GM19238 (cell line): ENCODE results near the gene DIPK1A.

Source experiments
- DNase-seq: peaks from one replicate; pipeline ENCODE4 v3.0.0; 2011; ENCODE audit warnings: low spot score; ENCODE audit not compliant: insufficient read length

The DIPK1A gene

DNA sequence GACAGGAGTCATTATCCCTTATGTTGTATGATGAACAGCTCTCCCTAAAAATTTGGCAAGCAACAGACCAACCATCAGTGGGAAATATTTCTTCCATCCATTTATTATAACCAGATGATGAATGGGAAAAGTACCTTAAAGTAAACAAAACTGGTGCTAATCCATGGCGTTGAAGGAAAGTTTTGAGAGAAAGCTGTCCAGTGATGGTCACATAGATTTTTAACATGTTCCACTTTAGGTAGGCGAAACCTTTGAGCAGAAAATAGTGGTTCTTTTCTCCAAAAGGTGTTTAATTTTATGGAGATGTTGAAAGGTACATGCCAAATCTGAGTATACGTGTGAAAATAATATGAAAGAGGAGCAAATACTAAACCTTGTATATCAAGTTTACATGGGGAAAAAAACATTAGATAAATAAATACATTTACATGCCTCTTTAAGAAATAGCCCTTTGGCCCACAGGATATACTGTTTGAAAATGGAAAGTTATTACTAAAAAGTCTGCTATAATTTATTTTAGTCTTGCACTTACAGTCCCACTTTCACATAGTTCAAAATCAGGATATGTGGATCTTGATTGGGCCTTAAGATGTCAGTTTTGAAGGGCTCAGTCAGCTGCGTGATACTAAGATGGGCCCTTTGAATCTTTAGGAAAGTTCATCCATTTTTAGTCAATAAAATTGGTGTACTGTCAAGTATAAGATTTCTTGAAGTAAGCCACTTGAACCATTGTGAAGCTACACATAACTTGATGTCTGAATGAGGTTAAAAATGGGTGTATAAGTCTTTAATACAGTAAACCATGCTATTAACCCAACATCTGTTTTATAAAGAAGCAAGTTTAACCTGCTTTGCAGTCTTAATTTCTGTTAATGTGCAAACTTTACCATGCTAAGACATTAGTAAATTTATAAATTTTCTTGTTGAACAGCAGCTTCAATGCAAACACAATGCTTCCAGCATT, 118.9 kb downstream of the DIPK1A start:
- no peak for DNase-seq

DNA sequence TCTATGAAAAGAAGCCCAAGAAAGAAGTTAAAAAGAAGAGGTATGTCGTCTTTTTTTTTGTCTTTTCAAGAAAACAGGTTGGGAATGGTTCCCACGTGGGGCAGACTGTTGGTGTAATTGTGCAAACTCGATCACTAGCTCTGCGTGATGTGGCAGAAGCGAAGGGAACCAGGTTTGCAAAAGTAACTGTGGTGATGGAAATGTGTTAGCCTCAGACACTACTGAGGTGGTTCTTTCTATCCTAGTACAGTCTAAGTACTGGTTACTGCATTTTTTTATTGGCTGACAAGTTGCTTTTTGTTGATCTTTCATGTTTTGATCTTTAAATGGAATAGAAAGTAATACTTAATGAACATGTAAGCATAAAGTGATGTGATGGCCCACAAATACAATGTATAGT, 120.7 kb downstream of the DIPK1A start:
- DNase-seq, result no peak

DNA sequence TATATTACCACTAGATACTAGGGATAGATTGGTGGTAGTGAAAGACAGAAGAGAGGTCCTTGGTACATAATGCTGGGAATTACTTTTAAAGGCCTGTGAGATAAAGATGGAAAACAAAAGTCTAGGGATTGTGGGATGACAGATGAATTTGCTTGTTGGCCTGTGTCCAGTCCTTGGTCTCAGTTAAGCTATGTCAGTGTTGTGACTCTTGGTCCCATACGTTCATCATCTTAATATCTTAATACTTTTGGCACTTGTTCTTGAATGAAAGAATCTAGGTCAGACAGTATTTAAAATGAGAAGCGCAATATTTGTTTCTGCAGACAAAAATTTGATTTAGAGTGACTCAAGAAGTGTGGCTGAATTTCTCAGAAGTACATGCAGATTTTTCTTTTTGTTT, 121.8 kb downstream of the DIPK1A start:
- no peak for DNase-seq

DNA sequence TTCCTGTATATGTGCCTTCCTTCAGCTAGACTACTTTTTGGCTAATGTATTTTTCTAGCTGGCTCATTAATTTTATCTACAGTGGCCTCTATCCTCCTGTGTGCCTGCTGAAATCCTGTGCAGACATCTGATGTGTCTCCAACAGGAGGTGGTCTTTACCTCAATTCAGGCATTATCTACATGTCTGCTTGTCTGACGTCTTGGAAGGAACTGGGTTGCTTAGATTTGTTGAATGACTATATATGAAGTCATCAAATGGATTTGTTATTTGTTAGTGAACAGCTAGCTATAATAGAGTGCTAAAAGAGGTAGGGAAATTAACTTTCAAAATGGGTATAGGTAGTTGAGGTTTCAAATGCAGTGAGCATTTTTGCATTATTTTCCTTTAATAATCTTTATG, 122.7 kb downstream of the DIPK1A start:
- DNase-seq, result no peak

DNA sequence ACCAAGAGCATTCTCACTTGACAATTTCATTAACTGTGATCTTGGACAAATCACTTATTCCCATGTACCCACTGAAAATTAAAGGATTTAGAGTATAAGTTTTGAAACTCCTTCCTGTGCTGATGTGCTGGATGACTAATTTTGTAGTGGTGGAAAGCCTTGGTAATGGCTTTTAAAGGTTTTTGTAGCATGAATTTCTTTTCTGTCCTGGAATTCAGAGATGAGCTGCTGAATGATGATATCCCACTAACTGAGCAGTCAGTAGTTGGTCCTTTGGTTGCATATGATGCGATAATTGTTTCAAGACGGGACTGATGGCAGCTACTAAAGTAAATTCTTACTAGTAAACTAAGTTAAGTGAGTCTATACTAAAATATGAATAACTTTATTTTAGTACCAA, 124.2 kb downstream of the DIPK1A start:
- no peak for DNase-seq

DNA sequence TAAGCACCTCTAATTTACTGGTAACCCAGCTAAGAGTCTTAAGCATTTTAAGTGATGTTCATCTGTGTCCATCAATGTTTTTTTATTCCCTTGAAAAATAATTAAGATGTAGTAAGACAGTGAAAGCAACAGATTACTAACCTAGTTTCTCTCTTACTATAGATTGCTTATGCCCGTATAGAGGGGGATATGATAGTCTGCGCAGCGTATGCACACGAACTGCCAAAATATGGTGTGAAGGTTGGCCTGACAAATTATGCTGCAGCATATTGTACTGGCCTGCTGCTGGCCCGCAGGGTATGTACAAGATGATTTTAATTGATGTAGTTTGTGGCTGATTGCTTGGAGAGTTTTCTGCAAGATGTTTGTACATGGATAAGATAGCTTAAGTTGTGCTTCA, 126.6 kb downstream of the DIPK1A start:
- DNase-seq, result no peak

DNA sequence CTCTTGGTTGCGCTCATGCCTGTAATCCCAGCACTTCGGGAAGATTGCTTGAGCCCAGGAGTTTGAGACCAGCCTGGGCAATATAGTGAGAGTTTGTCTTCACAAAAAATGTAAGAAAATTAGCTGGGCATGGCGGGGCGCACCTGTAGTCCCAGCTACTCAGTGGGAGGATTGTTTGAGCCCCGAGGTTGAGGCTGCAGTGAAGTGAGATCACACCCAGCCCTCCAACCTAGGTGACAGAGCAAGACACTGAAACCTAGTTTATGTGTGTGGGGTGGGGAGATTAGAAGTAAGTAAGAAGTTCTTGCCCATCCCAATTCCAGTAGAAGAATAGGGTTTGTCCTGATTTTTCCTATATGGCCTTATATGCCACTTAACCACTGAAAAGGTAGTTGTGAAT, 127.4 kb downstream of the DIPK1A start:
- DNase-seq, result no peak

DNA sequence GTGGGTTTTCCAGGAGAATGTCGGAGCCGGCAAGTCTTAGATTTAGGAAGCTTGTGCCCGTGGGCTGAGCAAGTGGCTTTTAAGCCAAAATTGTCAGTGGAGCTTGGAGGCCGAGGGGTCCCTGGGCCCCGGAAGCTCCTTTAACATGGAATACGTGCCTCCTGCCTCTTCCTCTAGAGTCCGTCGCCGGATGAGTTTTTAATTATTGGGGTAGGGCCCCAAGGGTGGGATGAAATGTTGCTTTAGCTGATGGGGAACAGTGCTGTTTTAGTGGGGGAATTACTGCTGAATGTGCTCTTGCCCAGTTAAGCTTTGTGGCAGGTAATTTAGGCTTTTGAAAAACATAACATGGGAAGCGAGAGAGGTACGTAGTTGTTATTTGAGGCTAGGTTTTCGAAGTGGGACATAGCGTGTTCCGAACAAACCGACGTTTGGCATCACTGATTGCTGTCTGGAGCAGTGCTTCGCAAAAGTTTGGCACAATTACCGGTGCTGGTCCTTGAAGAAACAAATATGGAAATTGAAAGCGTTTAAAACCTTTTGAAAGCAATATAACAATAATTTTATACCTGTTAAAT, 128.6 kb downstream of the DIPK1A start:
- DNase-seq, result no peak

DNA sequence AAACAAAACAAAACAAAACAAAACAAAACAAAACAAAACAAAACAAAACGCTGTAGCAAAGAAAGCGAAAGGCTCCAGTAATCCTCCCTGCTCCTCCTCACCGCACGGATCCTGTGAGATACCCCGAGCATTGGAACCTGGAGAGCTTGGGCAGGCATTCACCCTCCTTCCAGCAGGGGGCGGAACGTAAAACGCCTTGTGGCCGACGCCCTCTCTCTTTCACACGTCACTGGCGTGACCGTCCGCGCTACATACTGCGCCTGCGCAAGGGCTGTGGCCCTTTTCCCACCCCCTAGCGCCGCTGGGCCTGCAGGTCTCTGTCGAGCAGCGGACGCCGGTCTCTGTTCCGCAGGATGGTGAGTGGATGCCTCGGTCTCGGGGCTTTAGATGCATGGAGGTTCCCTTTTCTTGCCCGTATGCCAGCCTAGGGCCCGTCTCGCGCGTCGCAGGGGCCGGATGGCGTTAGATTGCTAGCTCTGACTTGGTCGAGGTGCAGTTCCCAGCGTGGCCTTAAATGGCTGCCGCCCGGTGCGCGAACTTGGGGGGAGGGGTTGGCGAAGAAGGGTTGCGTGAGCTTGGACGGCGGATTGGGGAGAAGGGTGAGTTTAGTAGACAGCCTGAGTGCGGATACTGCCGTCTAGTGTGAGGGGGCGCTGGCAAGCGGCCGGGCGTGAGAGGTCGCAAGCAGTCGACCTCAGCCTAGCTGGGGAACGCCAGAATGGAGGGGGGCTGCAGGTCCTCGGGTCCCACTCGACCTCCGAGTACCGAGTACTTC, 129.3 kb downstream of the DIPK1A start, which contains the start of gene RPL5:
RPL5 (plus strand) TSS at position 279 of the 775 bp plus-strand sequence; CDS start at position 354, 75 bp downstream.
- DNase-seq, result peak; percentile 94

DNA sequence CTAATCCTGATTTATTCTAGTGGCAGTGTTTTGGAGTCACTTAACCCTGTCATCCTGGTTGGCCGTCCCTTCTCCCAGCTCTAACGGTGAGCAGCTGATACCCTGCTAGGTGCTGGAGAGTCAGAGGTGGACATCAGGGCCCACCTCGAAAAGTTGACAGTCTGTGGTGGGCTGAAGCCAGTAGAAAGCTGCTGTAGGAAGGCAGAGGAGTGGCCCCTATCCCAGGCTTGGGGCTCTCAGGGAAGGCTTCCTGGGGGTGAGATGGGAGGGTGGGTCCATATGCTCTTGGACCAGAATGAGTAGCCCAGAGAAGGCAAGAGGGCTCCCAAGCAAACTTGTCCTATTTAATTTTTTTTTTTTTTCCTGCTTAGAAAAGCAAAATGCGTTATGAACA, 129.9 kb downstream of the DIPK1A start:
- DNase-seq, result no peak

DNA sequence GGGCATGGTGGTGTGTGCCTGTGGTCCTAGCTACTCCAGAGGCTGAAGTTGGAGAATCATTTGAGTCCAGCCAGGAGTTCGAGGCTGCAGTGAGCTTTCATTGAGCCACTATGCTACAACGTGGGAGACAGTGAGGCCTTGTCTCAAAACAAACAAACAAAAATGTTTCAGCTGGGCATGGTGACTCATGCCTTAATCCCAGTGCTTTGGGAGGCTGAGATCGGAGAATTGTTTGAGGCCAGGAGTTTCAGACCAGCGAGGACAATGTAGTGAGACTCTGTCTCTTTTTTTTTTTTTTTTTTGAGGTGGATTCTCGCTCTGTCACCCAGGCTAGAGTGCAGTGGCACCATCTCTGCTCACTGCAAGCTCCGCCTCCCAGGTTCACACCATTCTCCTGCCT, 134.5 kb downstream of the DIPK1A start:
- no peak for DNase-seq

DNA sequence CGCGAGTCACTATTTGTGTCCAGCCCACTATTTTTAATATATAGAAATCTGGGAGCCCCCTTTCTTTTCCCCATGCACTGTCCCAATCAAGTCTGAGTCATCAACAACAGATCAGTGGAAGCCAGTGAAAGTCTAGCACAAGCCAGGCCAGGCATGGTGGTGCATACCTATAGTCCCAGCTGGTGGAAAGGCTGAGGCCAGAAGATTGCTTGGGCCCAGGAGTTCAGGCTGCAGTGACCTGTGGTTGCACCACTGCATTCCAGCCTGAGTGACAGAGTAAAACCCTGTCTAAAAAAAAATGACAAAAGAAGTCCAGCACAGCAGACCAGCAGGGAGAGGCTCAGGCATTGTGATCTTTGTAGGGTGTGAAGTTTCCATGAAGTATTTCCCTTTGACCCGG, 138.4 kb downstream of the DIPK1A start:
- no peak for DNase-seq

DNA sequence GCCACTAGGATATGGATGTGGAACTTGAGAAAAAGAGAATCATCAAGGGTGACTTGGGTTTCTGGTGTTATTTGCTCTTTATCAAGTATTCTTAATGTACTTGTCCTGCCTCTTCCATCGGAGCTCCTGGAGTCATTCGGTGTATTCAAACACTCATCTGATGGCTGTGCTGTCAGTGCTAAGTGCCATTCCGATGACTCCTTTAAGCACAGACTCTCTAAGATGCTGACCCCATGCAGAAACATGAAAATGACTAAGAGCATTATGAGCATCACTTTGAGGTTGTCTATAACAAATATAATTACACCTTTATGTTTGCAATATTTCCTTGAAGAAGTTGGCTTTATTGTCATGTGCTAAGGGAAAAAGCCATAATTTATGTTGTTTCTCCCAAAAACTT, 140.7 kb downstream of the DIPK1A start:
- DNase-seq, result no peak

DNA sequence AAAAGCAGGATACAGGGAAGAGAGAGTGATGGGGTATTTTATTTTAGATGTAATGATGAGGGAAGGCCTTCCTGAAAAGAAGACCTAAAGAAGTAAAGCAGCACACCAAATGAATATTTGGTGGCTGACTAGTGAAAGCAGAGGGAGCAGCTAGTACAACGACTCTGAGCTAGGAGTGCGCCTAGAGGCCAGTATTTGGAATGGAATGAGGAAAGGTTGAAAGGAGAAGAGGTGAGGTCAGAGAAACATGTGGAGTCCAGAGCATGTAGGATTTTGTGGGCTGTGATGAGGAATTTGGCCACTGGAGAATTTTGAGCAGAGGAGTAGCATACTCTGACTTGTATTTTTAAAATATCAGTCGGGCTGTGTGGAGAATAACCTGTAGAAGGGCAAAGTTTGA, 141.2 kb downstream of the DIPK1A start:
- DNase-seq, result no peak

DNA sequence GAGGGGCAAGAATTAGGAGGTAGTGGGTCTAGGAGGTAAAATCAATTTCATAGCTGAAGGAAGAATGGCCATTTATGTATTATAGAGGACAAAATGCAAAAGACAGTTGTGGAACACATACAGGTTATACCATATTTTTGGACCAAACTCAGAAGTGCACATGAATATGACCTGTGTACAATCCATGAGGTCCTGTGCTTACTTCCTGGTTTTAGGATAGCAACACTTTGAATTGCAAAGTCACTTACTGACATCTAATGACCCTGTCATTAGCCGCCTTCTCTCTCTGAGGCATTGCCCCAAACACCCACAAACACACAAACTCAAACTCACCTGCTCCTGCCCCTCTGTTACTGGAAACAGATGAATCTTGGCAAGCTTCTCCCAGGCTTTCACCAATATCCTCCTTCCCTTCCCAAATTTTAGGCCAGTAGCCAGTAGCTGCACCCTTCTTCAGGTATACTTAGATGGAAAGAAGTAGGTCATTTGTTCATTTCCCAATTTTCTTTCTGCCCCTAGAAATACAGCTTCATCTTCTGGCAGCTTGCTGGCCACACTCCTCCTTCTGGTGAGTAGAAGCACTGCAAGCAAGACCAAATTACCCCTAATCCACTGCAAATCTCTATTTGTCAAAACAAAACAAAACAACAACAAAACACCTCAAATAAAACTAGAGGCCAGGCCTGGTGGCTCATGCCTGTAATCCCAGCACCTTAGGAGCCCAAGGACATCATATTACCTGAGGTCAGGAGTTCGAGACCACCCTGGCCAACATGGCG, 143.1 kb downstream of the DIPK1A start:
- DNase-seq, result peak; percentile 42

DNA sequence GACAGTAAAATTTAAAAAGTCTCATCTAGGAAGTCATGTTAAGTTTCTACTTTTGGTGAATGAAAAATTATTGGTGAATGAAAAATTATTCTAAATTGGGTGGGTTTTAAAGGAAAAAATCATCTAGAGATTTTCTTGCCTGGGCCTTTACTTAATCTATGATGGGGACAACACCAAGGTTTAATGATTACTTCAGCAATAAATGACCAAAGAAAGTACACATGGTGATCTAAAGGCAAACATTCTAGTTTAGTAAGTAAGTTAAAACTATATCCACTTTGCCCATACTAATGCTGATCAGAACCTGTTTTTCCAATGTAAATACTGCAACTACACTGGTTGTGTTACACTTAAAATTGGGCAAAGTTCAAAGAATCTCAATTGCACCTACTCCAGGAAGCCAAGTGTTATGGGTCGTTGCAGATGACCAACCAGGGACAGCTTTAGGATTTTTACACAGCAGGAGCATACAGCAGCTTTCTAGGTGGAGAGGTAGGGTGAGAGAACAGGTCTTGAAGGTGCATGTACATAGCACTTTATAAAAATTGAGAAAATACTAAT, 144.0 kb downstream of the DIPK1A start:
- DNase-seq, result no peak

DNA sequence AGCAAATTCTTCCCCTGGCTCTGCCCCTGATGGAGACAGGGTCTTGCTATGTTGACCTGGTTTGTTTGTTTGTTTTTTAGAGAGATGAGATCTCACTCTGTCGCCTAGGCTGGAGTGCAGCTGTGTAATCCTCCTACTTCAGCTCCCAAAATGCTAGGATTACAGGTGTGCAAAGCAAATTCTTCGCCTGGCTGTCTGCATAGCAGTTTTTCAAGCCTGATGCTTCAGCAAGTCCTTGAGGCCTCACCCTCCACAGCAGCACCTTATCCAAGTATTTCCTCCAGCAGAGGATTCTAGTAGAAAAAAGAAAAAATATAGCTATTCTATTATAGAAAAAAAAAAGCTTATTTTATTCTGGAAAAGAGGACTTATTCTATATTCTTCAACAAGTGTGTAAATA, 144.5 kb downstream of the DIPK1A start:
- DNase-seq, result no peak

DNA sequence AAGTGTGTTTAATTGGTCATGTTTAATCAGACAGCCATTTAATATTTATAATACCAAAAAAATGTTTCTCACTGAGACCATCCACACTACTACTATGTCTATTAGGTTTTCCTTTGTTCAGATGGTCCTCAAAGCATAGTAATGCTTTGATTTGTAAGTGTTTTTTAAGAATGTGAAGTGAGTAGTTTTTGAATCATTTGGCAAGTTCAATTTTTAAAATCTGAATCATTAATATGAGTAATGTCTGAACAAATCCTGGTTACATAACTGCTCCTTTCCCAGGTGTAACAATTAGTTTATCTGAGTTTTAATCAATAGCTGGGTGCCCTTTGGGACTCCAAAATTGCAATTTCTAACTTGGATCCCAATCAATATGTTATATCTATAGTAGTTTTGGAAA, 152.9 kb downstream of the DIPK1A start:
- no peak for DNase-seq

DNA sequence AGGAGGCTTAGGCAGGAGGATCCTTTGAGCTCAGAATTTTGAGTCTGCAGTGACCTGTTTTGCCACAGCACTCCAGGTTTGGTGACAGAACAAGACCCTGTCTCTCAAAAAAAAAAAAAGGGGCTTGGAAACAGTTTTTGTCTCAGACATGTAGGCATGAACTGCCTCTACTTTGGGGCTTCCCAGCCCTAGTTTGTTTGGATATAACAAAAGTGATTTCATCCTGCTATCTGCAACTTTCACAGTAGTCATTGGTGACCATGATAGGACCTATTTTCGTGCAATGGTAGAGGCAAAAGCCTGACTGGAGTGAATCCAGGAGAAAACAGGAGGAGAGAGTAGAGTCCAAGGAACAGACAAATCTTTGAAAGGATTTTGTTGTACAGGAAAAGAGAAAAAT, 156.0 kb downstream of the DIPK1A start:
- no peak for DNase-seq

DNA sequence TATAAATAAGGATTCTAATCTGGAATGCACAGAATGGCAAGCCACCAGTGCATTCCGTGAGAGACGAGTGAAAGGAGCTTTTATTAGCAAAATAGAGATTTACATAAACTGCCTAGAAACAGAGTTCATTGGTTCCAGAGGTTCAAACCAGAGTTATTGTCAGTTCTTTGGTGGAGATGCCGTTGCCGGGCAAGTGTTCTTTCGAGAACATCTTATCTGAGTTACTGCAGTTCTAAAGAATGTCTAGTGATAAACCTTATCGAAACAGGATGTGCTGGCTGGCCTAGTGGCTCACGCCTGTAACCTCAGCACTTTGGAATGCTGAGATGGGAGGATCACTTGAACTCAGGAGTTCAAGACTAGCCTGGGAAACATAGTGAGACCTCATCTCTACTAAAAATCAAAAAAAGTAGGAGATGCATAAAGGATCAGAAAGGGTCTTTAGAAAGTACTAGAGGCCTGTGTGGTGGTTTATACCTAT, 156.5 kb downstream of the DIPK1A start:
- no peak for DNase-seq
